HTERT RPE-1 (cell line): Measurements from ENCODE around the gene ARRB1.

Source experiments
- in situ Hi-C: fragments of 300-500 bp; cut with MboI; formaldehyde crosslinking; loops from 4 replicates; pipeline ENCODE4 v1.14.3; 2020; ENCODE audit warnings: low sequenced_read_pairs

Gene ARRB1

DNA sequence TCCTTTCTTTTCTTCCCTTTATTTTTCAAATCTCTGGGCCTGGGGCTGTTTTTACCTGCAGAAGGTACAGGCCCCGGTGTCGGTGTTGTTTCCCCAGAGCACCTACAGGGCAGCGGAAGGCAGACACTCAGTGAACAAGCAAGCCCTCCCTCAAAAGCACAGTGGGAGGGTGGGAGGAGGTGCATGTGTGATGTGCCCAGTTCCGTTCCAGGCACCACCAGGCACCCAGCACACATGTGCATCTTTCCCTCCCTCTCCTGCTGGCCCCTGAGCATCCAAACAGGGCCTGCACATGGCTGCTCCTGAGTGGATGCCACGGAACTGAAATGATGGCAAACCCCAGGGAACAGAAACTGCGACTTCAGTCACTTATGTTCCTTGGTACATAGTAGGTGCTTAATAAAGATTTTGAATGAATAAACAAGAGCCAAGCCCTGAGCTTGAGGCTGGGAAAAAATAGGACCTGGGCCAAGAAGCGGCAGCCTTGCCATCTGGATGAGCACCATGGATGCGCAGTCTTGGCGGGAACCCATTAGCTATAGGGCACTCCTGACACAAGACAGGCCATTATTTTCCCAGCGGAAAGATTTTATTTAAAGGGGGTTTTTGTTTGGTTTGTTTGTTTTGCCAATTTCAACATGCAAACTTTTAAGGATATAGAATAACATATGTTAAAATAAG, 47.8 kb downstream of the ARRB1 start:
- in situ Hi-C loops: no loop called here

- in situ Hi-C loops: no loop called here
Observed at GRCh38 chr11:75302371-75302770, 49.1 kb downstream of the ARRB1 start.

DNA sequence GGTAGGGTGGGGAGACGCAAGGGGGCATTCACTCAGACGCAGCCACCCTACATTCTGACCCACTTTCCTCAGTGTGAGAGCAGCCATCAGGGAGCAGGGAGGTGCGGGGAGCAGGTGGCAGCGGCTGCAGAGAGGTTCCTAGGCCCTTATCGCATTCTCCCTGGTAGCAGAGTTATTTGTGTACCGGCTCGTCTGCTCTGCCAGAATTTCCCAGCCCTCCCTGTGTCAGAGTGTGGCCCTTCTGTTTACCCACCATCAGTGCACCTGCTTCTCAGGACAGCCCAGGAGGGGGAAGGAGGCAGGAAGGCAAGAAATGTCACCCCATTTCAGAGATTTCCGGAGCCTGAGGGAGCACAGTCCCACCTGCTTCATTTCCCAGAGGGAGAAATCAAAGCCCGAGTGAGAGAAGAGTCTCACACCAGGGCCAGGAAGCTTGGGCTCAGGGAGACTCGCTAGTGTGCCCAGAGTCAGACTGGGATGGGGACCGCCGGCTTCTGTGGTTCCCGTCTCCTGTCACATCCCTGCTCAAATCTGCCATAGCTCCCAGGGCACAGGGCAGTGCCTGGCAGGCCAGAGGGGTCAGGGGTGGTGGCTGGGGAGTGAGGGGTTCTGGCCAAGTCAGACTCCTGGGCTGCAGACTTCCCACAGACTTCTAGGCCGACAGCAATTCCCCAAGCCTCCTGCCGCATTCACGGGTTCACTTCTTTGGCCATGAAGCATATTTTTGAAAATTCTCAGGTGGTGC, 49.7 kb downstream of the ARRB1 start:
- in situ Hi-C loops: no loop called here

DNA sequence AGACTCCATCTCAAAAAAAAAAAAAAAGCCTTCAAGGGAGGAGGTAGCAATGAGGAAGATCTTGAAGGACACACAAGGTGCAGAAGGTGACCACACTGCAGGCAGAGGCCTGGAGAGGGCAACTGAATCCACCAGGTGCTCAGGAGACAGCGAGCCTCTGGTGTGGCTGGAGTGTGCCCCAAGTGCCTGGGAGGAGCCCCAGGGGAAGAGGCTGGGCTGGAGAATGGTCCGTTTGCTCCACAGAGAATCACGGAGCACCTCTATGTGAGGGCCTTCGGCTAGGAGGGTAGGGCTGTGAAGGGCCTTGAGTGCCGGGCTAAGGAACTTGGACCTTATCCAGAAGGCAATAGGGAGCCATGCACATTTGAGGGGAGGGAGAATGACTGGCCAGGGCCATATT, 50.3 kb downstream of the ARRB1 start:
- in situ Hi-C loops: no loop called here

GRCh38 chr11:75298976-75299260, 52.5 kb downstream of the ARRB1 start:
- in situ Hi-C loops: no loop called here

- in situ Hi-C loops: no loop called here
Observed at GRCh38 chr11:75298191-75298975, 53.1 kb downstream of the ARRB1 start.

- in situ Hi-C loops: no loop called here
Observed at GRCh38 chr11:75293903-75294302, 57.6 kb downstream of the ARRB1 start.

DNA sequence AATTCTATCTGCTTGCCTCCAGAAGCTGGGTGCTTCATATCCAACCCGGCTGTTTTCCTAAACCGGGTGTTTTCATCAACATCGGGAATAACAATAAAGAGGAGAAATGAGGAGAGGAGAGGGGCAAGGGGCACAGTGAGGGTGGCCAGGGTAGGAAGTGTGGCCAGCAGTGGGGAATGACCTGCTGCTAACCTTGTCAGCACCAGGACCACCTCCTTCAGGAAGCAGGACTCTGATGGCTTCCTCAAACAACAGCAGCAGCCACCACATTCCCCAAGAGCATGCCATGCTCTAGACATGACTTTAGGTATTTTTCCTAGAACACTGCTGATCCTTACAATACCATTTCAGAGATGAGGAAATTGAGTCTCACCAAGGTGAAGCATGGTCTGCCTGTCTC, 58.5 kb downstream of the ARRB1 start:
- in situ Hi-C loops: no loop called here

- in situ Hi-C loops: no loop called here
Observed at GRCh38 chr11:75291741-75292140, 59.7 kb downstream of the ARRB1 start.

DNA sequence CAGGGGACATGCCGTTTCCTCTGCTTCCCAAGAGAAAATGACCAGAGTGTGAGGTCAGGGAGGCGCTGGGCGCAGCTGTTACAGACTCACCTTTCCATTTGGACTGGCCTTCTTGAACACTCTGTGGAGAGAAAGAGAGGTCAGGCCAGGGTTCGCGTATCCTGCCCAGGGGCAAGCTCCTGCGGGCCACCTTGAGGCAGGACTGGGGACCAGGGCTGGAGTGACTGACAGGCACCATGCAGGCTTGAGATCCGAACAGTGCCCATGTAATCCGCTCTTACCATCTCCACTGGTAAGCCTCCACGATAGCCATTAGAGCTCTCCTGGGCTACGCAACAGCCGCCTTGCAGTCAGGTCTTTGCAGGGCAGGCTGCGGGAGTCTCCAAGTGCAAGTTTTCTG, 61.5 kb downstream of the ARRB1 start:
- in situ Hi-C loops: no loop called here

- in situ Hi-C loops: no loop called here
Observed at GRCh38 chr11:75289511-75289760, 62.0 kb downstream of the ARRB1 start.

DNA sequence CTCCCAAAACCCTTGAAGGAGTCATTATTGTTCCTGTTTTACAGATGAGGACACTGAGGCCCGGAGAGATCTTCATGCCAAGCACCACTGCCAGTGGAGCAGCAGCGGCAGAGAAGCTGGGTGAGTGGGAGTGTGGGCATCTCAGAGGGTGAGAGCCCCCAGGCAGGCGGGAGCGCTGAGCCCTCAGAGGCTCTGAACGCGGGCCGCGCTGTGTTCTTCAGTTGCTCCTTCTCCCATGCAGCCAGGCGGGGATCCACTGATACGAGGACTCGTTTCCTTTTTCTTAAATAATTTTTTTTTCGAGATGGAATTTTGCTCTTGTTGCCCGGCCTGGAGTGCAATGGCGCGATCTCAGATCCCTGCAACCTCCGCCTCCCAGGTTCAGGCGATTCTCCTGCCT, 63.9 kb downstream of the ARRB1 start:
- in situ Hi-C loops: no loop called here

DNA sequence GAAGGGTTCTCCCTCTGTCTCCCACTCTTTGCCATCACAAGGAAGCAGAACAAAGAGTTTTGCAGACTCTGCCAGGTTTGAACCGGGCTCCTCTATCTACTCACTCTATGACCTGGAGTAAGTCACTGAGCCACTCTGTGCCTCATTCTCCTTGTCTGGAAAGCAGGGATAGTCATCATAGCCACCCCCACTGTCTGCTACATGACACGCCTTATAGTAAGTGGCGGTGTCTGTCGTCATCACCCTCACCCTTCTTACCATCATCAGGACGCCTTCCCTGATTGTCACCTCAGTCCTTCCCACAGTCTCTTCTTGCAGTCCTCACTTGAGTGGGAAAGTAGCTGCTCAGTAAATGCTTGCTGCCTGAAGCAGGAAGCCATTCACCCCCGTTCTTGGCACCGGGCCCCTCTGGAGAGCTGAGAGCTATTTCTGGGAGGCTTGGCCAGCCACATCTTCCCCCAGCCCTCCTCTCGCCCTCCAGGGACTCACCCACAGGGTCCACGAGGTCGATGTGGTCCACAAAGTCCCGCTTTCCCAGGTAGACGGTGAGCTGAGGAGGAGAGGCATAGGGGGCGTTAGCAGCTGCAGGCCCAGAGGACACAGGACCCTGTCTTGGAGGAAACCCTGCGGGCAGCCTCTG, 64.5 kb downstream of the ARRB1 start:
- in situ Hi-C loops: no loop called here

DNA sequence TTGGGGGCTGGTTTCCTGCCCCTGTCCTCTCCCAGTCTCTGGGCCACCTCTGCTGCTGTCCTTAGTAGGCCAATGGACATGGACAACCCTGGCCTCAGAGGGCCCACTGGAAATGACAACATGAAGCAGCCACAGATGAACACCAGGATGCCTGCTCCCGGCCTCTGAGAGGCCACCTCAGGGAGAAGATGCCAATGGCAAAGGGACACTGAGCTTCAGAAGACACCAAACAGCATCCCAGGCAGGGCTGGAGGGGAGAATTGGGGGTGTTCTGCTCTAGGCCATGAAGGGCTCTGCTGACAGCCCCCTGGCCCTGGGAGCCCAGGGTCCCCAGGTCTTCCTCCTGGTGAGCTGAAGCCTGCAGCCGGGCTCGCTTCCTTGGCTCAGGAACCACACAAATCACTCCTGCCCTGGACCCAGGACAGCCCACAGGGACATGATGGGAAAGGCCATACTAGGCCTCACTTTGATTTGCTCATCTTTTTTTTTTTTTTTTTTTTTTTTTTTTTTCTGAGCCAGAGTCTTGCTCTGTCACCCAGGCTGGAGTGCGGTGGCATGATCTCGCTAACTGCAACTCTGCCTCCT, 65.6 kb downstream of the ARRB1 start:
- in situ Hi-C loops: no loop called here

DNA sequence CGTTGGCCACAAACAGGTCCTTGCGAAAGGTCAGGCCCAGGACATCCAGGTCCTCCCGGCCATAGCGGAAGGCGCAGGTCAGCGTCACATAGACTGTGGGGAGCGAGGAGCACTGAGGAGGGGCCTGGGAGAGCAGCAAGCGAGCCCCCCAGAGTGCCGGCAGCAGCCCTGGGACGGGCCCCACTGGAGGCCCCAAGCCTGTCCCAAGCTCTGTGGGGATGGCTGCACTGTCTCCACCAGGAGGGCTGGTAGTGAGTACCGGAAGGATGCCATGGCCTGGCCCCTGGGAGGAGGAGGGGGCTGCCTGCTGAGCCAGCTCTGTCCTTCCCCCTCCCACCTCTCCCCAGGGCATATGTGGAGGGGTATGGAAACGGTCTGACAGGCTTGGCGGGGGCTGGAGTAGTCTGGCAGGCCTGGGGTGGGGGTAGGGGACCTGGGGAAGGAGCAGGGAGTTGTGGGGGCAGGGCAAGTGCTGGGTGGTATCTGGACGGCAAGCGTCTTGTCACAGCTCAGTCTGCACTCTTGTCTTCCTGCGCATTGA, 68.0 kb downstream of the ARRB1 start:
- in situ Hi-C loops: no loop called here

DNA sequence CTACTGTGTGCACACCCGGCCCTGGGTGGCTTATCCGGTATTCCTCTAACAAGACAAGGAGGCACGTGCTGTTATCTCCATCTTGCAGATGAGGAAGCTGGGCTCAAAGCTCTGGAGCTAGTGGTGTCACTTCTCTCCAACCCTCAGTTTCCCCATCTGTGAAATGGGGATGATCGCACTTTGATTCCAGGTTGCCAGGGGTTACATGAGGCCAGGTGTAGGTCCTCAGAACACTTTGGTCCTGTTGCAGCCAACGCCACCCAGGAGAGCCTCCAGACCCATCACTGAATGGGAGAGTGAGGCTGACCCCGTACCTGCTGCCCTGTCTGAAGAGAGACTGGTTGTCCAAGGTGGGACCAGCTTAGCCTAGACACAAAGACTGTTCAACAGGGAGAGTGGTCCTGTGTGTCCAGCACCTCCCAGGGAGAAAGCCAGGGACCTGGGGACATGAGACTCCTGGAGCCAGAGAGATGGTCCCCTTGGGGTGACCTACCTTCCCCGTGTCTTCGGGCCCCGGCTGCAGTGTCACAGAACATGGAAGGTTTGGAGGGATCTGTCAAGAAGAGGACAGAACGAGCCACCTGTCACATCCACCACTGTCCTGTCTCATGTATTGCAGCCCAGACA, 69.9 kb downstream of the ARRB1 start:
- in situ Hi-C loops: no loop called here

GRCh38 chr11:75280770-75281468, 70.5 kb downstream of the ARRB1 start:
- in situ Hi-C loops: no loop called here

- in situ Hi-C loops: no loop called here
Observed at GRCh38 chr11:75280227-75280701, 71.2 kb downstream of the ARRB1 start.

- in situ Hi-C loops: no loop called here
Observed at GRCh38 chr11:75279273-75279672, 72.2 kb downstream of the ARRB1 start.
